Right lobe of liver (tissue), 4 donors: ENCODE results near the gene UBE2M.

ENCODE experiments used
- CTCF ChIP-seq, 4 donors: fragments of 200-600 bp in 3 of 4; fragments of 450-650 bp in 1 of 4; IDR thresholded peaks; one replicate each; pipeline versions ENCODE4 v1.5.1 to v1.8.0; 2016 to 2022; ENCODE audit warnings: antibody characterized with exemption in 4 of 4, mild to moderate bottlenecking in 2 of 4
- POLR2A ChIP-seq: fragments of 450-650 bp; IDR thresholded peaks from one replicate; pipeline ENCODE4 v1.6.1; 2017; ENCODE audit warnings: antibody characterized with exemption, mild to moderate bottlenecking
- donor health status: DM: no; HTN: no; CAD: no.
- donor health status: DM: no; HTN: no; CAD: no.
- donor health status: DM: no; HTN: yes; CAD: no.

GRCh38 chr19:58551577-58552471, 6.6 kb downstream of the UBE2M start:
- TF ChIP-seq CTCF (IDR thresholded peaks at IDR 0.05) (no peak), POLR2A (no peak)
